ENCODE measurements around the gene SPAG8. TPM values are rescaled to one million over a fixed set of nuclear protein-coding genes. Genes with fewer than 3 reads are reported as not detected.

The SPAG8 gene
- total RNA-seq, 1 donor from 2014 or later = 2.8 TPM

DNA sequence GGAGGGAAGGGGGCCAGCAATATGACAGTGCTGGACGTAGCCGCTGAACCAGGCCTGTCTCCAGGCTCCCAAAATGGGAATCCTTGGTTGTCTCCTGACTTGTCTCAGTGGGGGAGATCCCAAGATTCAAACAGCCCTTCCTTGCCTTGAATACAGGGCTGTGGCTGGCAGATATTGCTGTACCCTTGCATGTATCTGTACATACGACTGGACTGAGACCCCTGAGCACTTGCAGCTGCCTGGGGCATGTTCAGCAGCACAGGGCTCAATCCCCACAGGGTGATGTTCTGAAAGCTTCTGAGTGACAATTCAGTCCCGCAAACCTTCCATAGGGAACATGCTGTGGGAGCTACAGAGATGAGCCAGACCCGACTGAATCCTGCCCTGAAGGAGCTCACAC is 44.8 kb upstream of the SPAG8 start:
- no peak overlapping the region for H3K27ac ChIP-seq
- intact Hi-C loops (cut with DNase I) = no loop called here
- no peak for ATAC-seq
- H3K36me3 ChIP-seq = no peaks in the 10 kb centered on the region
- no peaks in the 10 kb centered on the region for H3K4me1 ChIP-seq
- TF ChIP-seq, protein P1, sequence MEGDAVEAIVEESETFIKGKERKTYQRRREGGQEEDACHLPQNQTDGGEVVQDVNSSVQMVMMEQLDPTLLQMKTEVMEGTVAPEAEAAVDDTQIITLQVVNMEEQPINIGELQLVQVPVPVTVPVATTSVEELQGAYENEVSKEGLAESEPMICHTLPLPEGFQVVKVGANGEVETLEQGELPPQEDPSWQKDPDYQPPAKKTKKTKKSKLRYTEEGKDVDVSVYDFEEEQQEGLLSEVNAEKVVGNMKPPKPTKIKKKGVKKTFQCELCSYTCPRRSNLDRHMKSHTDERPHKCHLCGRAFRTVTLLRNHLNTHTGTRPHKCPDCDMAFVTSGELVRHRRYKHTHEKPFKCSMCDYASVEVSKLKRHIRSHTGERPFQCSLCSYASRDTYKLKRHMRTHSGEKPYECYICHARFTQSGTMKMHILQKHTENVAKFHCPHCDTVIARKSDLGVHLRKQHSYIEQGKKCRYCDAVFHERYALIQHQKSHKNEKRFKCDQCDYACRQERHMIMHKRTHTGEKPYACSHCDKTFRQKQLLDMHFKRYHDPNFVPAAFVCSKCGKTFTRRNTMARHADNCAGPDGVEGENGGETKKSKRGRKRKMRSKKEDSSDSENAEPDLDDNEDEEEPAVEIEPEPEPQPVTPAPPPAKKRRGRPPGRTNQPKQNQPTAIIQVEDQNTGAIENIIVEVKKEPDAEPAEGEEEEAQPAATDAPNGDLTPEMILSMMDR (IDR thresholded peaks at IDR 0.05) = no peak
- no peaks in the 10 kb centered on the region for H3K9me3 ChIP-seq
- DNase-seq = no peak
- no peak overlapping the region for H3K4me3 ChIP-seq
- no peaks in the 10 kb centered on the region for H3K27me3 ChIP-seq

DNA sequence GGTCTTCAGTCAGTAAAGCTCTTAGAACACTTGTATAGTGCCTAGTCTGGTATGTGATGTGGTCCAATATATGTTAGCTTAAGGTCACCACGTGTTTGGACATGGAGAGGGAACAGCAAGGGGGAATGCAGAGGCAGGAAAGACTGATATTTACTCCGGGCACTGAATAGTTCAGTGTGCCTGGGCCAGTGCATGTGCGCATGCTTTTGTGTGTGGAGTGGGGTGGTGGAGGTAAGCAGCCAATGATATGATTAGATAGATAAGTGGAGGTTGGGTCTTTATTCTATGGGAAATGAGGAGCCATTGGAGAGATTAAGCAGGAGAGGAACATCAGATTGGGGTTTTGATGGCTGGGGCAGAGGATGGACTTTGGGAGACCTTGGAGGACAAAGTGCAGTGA is 44.1 kb upstream of the SPAG8 start:
- TF ChIP-seq, protein P1 (IDR thresholded peaks at IDR 0.05) = no peak
- Histone ChIP-seq H3K9me3 (no peaks in the 10 kb centered on the region), H3K4me3 (no peak overlapping the region), H3K27me3 (no peaks in the 10 kb centered on the region), H3K27ac (no peak overlapping the region), H3K4me1 (no peaks in the 10 kb centered on the region), H3K36me3 (no peaks in the 10 kb centered on the region)
- intact Hi-C loops (cut with DNase I) = no loop called here
- DNase-seq (no peak), ATAC-seq (no peak)

DNA sequence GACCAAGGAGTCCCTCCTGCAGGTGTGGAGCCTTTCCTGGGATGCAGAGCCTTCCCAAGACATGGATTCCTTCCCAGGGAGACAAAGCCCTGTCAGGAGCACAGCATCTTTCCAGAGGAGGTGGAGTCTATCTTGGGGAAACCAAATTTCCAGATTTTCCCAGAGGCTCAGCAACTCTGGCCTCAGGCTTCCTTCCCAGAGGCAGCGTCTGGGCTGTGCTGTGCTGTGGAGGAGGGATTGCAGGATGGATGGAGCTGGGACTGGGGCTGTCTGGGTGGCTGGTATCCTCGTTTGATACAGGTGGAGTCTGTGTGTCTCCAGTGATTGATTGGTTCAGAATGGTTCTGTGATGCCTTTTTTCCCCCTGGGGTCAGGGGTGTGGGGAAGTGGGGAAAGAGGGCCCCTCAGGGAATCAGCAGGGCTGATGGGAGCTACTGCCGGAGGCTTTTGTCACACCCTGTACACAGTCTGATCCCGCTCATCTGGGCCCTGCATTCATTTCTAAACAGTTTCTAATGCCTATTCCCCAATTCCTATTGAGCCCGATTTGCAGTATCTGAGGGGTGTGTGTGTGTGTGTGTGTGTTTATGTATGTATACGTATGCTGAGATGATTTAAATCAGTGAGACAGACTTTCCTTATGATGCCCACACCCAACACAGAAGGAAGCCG is 42.2 kb upstream of the SPAG8 start:
- Histone ChIP-seq H3K9me3 (no peaks in the 10 kb centered on the region), H3K27ac (no peak overlapping the region), H3K4me1 (no peaks in the 10 kb centered on the region), H3K36me3 (no peaks in the 10 kb centered on the region), H3K4me3 (no peak overlapping the region), H3K27me3 (no peaks in the 10 kb centered on the region)
- no peak for DNase-seq
- TF ChIP-seq, protein P1 (IDR thresholded peaks at IDR 0.05) = no peak
- intact Hi-C loops (cut with DNase I) = no loop called here
- no peak for ATAC-seq

DNA sequence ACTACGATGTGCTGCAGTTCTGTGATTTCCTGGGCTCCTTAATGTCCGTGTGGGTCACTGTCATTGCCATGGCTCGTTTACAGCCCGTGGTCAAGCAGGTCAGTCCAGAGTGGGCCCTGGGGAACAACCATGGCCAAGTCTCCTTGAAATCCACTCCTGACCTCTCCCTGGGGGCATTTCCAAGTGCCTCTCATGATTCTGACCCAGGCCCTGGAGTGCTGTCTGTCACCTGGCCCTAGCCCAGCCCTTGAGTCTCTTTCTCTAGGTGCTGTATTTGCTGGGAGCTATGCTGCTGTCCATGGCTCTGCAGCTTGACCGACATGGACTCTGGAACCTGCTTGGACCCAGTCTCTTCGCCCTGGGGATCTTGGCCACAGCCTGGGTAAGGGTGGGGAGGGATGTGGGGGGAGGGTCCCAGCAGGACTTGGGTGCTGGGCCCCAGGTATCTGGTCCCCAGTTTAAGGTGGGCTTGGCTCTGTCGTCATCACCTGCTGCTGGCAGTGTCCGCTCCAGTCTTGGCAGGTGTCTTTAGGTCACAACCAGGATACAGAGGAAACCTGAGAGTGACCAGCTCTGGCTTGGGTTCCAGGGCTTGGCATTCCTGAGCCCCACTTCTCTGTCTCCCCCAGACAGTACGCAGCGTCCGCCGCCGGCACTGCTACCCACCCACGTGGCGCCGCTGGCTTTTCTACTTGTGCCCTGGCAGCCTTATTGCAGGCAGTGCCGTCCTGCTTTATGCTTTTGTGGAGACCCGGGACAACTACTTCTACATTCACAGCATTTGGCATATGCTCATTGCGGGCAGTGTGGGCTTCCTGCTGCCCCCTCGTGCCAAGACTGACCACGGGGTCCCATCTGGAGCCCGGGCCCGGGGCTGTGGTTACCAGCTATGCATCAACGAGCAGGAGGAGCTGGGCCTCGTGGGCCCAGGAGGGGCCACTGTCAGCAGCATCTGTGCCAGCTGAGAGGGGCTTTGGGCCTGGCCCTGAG is 41.1 kb upstream of the SPAG8 start:
- no peak for DNase-seq
- TF ChIP-seq, protein P1 (IDR thresholded peaks at IDR 0.05) = no peak

DNA sequence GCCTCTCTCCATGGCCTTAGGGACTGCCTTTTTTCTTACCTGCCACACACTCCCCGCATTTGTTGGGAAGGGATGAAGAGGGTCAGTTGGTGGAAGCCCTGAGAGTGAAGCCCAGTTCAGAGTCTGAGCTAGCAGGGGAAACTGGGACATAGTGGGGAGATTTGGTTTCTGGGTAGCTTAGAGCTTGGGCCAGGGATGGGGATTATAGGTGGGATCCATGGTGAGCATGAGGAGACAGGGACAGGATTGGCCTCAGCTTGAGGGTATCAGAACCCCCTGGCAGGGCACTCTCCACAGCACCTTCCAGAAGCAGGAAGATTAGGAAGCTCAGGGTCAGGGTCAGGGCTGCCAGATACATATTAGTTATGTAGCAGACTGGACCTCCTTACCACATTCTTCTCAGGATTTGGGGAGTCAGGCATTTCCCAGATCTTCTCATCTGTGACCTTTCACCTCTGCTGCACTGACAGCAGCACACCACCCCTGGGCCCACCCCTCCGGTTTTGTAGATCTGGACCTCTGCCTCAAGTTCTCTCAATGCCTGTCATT is 40.3 kb upstream of the SPAG8 start:
- no peak for DNase-seq
- Histone ChIP-seq H3K27me3 (no peaks in the 10 kb centered on the region), H3K9me3 (no peaks in the 10 kb centered on the region), H3K27ac (no peak overlapping the region), H3K36me3 (no peaks in the 10 kb centered on the region), H3K4me1 (no peaks in the 10 kb centered on the region), H3K4me3 (no peak overlapping the region)
- intact Hi-C loops (cut with DNase I) = no loop called here
- no peak for ATAC-seq
- TF ChIP-seq, protein P1 (IDR thresholded peaks at IDR 0.05) = no peak

More for the DNA sequence above, 41.1 kb upstream of the SPAG8 start:
- peak; percentile 23 for ATAC-seq
- Histone ChIP-seq H3K4me1 (no peaks in the 10 kb centered on the region), H3K36me3 (no peaks in the 10 kb centered on the region), H3K9me3 (no peaks in the 10 kb centered on the region), H3K4me3 (no peak overlapping the region), H3K27ac (no peak overlapping the region), H3K27me3 (no peaks in the 10 kb centered on the region)
- intact Hi-C loops (cut with DNase I) = no loop called here

All from upper lobe of right lung (tissue), 1 donor.